ENCODE results near the gene PPP3R1. TPM values are rescaled to one million over a fixed set of nuclear protein-coding genes. Genes with fewer than 3 reads are reported as not detected.

PPP3R1 gene
- total RNA-seq, 1 donor from 2014 or later, result 65.7 TPM

GRCh38 chr2:68246396-68246795 lies 5.9 kb downstream of the PPP3R1 start:
- no peak for TF ChIP-seq CTCF (IDR thresholded peaks at IDR 0.05; ENCODE audit: unreplicated experiment)
- peaks cover 9% of the 10 kb centered on the region for H3K4me1 Mint-ChIP-seq (ENCODE audit: unreplicated experiment)
- H3K9me3 Mint-ChIP-seq (ENCODE audit: unreplicated experiment), result no peaks in the 10 kb centered on the region
- H3K36me3 Mint-ChIP-seq (ENCODE audit: low read depth, unreplicated experiment), result peaks cover 6% of the 10 kb centered on the region
- H3K4me3 Mint-ChIP-seq (ENCODE audit: unreplicated experiment), result no peak overlapping the region
- peaks cover 8% of the 10 kb centered on the region for H3K27me3 Mint-ChIP-seq (ENCODE audit: unreplicated experiment)
- no peak overlapping the region for H3K27ac Mint-ChIP-seq (ENCODE audit: unreplicated experiment)
- DNase-seq (ENCODE audit: low spot score), result no peak

- Mint-ChIP-seq H3K36me3 (ENCODE audit: low read depth, unreplicated experiment) (no peaks in the 10 kb centered on the region), H3K4me1 (ENCODE audit: unreplicated experiment) (peaks cover 6% of the 10 kb centered on the region), H3K9me3 (ENCODE audit: unreplicated experiment) (no peaks in the 10 kb centered on the region), H3K27me3 (ENCODE audit: unreplicated experiment) (peaks cover under 1% of the 10 kb centered on the region), H3K27ac (ENCODE audit: unreplicated experiment) (no peak overlapping the region), H3K4me3 (ENCODE audit: unreplicated experiment) (no peak overlapping the region)
- no peak for DNase-seq (ENCODE audit: low spot score)
- TF ChIP-seq CTCF (IDR thresholded peaks at IDR 0.05; ENCODE audit: unreplicated experiment), result no peak
These were observed 6.7 kb downstream of the PPP3R1 start for GRCh38 chr2:68245672-68246071.

GRCh38 chr2:68245066-68245465 lies 7.3 kb downstream of the PPP3R1 start:
- TF ChIP-seq CTCF (IDR thresholded peaks at IDR 0.05; ENCODE audit: unreplicated experiment), result no peak
- no peak for DNase-seq (ENCODE audit: low spot score)
- H3K27me3 Mint-ChIP-seq (ENCODE audit: unreplicated experiment), result no peaks in the 10 kb centered on the region
- H3K4me1 Mint-ChIP-seq (ENCODE audit: unreplicated experiment), result peaks cover 9% of the 10 kb centered on the region
- no peak overlapping the region for H3K4me3 Mint-ChIP-seq (ENCODE audit: unreplicated experiment)
- H3K27ac Mint-ChIP-seq (ENCODE audit: unreplicated experiment), result no peak overlapping the region
- no peaks in the 10 kb centered on the region for H3K36me3 Mint-ChIP-seq (ENCODE audit: low read depth, unreplicated experiment)
- no peaks in the 10 kb centered on the region for H3K9me3 Mint-ChIP-seq (ENCODE audit: unreplicated experiment)

- H3K27me3 Mint-ChIP-seq (ENCODE audit: unreplicated experiment), result no peaks in the 10 kb centered on the region
- no peak overlapping the region for H3K27ac Mint-ChIP-seq (ENCODE audit: unreplicated experiment)
These were observed 7.9 kb downstream of the PPP3R1 start for GRCh38 chr2:68244456-68244855.

GRCh38 chr2:68241732-68242131 lies 10.6 kb downstream of the PPP3R1 start:
- Mint-ChIP-seq H3K27ac (ENCODE audit: unreplicated experiment) (no peak overlapping the region), H3K36me3 (ENCODE audit: low read depth, unreplicated experiment) (no peaks in the 10 kb centered on the region), H3K27me3 (ENCODE audit: unreplicated experiment) (no peaks in the 10 kb centered on the region), H3K4me1 (ENCODE audit: unreplicated experiment) (peaks cover 14% of the 10 kb centered on the region), H3K9me3 (ENCODE audit: unreplicated experiment) (no peaks in the 10 kb centered on the region), H3K4me3 (ENCODE audit: unreplicated experiment) (no peak overlapping the region)
- no peak for TF ChIP-seq CTCF (IDR thresholded peaks at IDR 0.05; ENCODE audit: unreplicated experiment)
- DNase-seq (ENCODE audit: low spot score), result no peak

More at GRCh38 chr2:68244456-68244855, 7.9 kb downstream of the PPP3R1 start:
- TF ChIP-seq CTCF (IDR thresholded peaks at IDR 0.05; ENCODE audit: unreplicated experiment), result no peak
- Mint-ChIP-seq H3K9me3 (ENCODE audit: unreplicated experiment) (no peaks in the 10 kb centered on the region), H3K4me3 (ENCODE audit: unreplicated experiment) (no peak overlapping the region), H3K36me3 (ENCODE audit: low read depth, unreplicated experiment) (no peaks in the 10 kb centered on the region), H3K4me1 (ENCODE audit: unreplicated experiment) (peaks cover 8% of the 10 kb centered on the region)
- no peak for DNase-seq (ENCODE audit: low spot score)
